ENCODE measurements around the gene APBB1.

DNA sequence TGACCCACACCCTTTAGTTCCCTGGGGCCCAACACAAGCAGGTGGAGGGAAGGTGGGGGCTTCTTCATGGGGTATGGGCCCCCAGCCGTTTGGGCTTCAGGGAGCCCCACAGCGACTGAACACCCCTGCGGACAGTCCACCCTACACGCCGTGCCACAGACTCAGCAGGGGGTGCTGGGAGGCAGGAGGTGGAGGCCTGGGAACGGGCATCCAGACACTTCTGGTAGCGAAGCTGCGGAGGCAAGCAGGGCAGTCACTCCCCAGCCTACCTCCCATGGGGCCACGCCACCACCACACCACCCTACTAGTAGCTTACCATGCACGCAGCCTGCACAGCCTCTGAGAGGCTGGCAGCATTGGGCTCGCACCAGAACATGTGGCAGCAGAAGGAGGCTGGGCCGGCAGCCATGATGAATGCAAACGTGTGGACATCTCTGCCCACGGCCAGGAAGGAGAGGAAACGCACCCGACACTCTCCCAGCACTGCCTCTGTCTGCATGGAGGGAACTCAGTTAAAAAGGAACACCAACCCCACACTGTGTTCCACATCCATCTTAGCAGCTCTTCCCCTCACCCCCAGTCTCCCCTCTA is 23.3 kb downstream of the APBB1 start:
- TF ChIP-seq EZH2 (IDR thresholded peaks at IDR 0.05; ENCODE audit: insufficient read depth, poor library complexity, severe bottlenecking), result no peak
- no peak for TF ChIP-seq EZH2phosphoT487 (IDR thresholded peaks at IDR 0.05; ENCODE audit: insufficient read depth, low read depth)
